Fibroblast of lung (primary cell): ENCODE results near the gene HPN.

ENCODE experiments used
- CTCF ChIP-seq, 2 donors: IDR thresholded peaks in 1 of 2; conservative IDR thresholded peaks in 1 of 2; 1 replicate in 1 of 2; 2 replicates in 1 of 2; pipeline ENCODE4 v1.5.1; 2011 to 2012; ENCODE audit warnings: low read length in 2 of 2, control low read depth in 1 of 2, inconsistent platforms in 1 of 2, low read depth in 1 of 2, mild to moderate bottlenecking in 1 of 2
- EZH2 ChIP-seq: IDR thresholded peaks from 2 replicates; pipeline ENCODE4 v1.5.1; 2012; ENCODE audit warnings: low read length, control low read depth, mild to moderate bottlenecking; ENCODE audit errors: missing control alignments

- no peak for TF ChIP-seq EZH2
- no peak for TF ChIP-seq CTCF (conservative IDR thresholded peaks at IDR 0.05 in 1 of 2, IDR thresholded peaks at IDR 0.05 in 1 of 2; ENCODE audit: low read depth in 1 of 2, low read length in 2 of 2)
Measured at GRCh38 chr19:35038623-35039512, 2.7 kb upstream of the HPN start.
